Activated CD4-positive, alpha-beta T cell treated with anti-CD3 and anti-CD28 coated beads, Interleukin-2, amount 10 ng/mL, durations not matched to agents 7 days and 5 days (primary cell): Measurements from ENCODE around the gene OR13J1. TPM values are rescaled to one million over a fixed set of nuclear protein-coding genes. Genes with fewer than 3 reads are reported as not detected.
"Not testable (repeated sequence)": the region's sequence is repeated elsewhere in the genome, so short reads cannot be mapped to it uniquely, and the experiment has no call there.

Source experiments
- CTCF ChIA-PET: fragments of 350-600 bp; sonication (Branson Sonifier 250); formaldehyde crosslinking; loops from one replicate; lab custom pipeline; 2021; ENCODE audit warnings: antibody characterized with exemption; lab: Charles Lee
- POLR2A ChIA-PET: fragments of 350-600 bp; sonication (Branson Sonifier 250); formaldehyde crosslinking; loops from one replicate; lab custom pipeline; 2021; ENCODE audit warnings: antibody characterized with exemption; lab: Charles Lee
- DNase-seq: peaks from one replicate; pipeline ENCODE4 v3.0.0-alpha.2; 2020
- H3K27ac Mint-ChIP-seq: one replicate; pipeline ENCODE4 v1.8.0; 2021; ENCODE audit warnings: mild to moderate bottlenecking, moderate library complexity, mixed read lengths
- H3K27me3 Mint-ChIP-seq: one replicate; pipeline ENCODE4 v1.8.0; 2021; ENCODE audit warnings: mixed read lengths
- H3K36me3 Mint-ChIP-seq: one replicate; pipeline ENCODE4 v1.8.0; 2021; ENCODE audit warnings: low read depth, mixed read lengths
- H3K4me1 Mint-ChIP-seq: one replicate; pipeline ENCODE4 v1.8.0; 2021; ENCODE audit warnings: mixed read lengths
- H3K4me3 Mint-ChIP-seq: one replicate; pipeline ENCODE4 v1.8.0; 2021; ENCODE audit warnings: mild to moderate bottlenecking, moderate library complexity, mixed read lengths
- H3K9me3 Mint-ChIP-seq: one replicate; pipeline ENCODE4 v1.8.0; 2021; ENCODE audit warnings: mixed read lengths
- total RNA-seq, 2 experiments: library from RNA; stranded (reverse); gene quantifications; one replicate each; pipeline ENCODE4 v1.2.3, GENCODE V29; 2021

The OR13J1 gene
- not detected for total RNA-seq

- ChIA-PET CTCF (interaction anchor here (1.2 kb wide), 1 partner anchor 12 kb away, joined by 3 read pairs; no protein-coding TSS in a partner anchor), POLR2A (no interaction called here)
- Mint-ChIP-seq H3K4me3 (no peak within 1 kb of the TSS), H3K36me3 (no peaks in the 10 kb centered on the region), H3K4me1 (no peaks in the 10 kb centered on the region), H3K27ac (peak within 1 kb of the TSS; percentile 26), H3K9me3 (no peaks in the 10 kb centered on the region), H3K27me3 (peaks cover 8% of the 10 kb centered on the region)
- no peak for DNase-seq
These were observed at the start of gene OR13J1 for GRCh38 chr9:35870351-35870923. Gene OR13J1 (minus strand): TSS chr9:35870401. CDS start chr9:35870401, 0 bp downstream.

GRCh38 chr9:35919212-35920008 is 49.2 kb upstream of the OR13J1 start:
- ChIA-PET POLR2A (interaction anchor here (0.7 kb wide), 1 partner anchor 1826 kb away, joined by 3 read pairs; no protein-coding TSS in a partner anchor), CTCF (interaction anchor here (1.0 to 1.7 kb wide), 2 partner anchors 8 to 26 kb away, joined by 3 to 4 read pairs; no protein-coding TSS in a partner anchor)
- Mint-ChIP-seq H3K27ac (peak overlapping the region; percentile 14), H3K27me3 (no peaks in the 10 kb centered on the region), H3K36me3 (no peaks in the 10 kb centered on the region), H3K9me3 (no peaks in the 10 kb centered on the region), H3K4me1 (peaks cover 6% of the 10 kb centered on the region), H3K4me3 (no peak overlapping the region)
- no peak for DNase-seq

GRCh38 chr9:35918780-35919179 is 48.6 kb upstream of the OR13J1 start:
- POLR2A ChIA-PET = no interaction called here
- H3K4me3 Mint-ChIP-seq = no peak overlapping the region
- no peaks in the 10 kb centered on the region for H3K36me3 Mint-ChIP-seq
- no peak for DNase-seq
- no peak overlapping the region for H3K27ac Mint-ChIP-seq
- no peaks in the 10 kb centered on the region for H3K27me3 Mint-ChIP-seq
- CTCF ChIA-PET = no interaction called here
- H3K4me1 Mint-ChIP-seq = peaks cover 2% of the 10 kb centered on the region
- no peaks in the 10 kb centered on the region for H3K9me3 Mint-ChIP-seq

GRCh38 chr9:35917261-35917660 is 47.1 kb upstream of the OR13J1 start:
- Mint-ChIP-seq H3K4me1 (peaks cover 2% of the 10 kb centered on the region), H3K36me3 (no peaks in the 10 kb centered on the region), H3K9me3 (no peaks in the 10 kb centered on the region), H3K4me3 (no peak overlapping the region), H3K27ac (peak overlapping the region; percentile 51), H3K27me3 (no peaks in the 10 kb centered on the region)
- ChIA-PET CTCF (no interaction called here), POLR2A (no interaction called here)
- DNase-seq = no peak

- Mint-ChIP-seq H3K27me3 (no peaks in the 10 kb centered on the region), H3K9me3 (no peaks in the 10 kb centered on the region), H3K4me3 (no peak overlapping the region), H3K4me1 (peaks cover 14% of the 10 kb centered on the region), H3K27ac (no peak overlapping the region), H3K36me3 (no peaks in the 10 kb centered on the region)
- DNase-seq = no peak
- CTCF ChIA-PET = interaction anchor here (1.2 kb wide), 1 partner anchor 23 kb away, joined by 3 read pairs; no protein-coding TSS in a partner anchor
- POLR2A ChIA-PET = no interaction called here
These were observed 45.6 kb upstream of the OR13J1 start for GRCh38 chr9:35915681-35916294.

GRCh38 chr9:35914301-35914807 is 44.2 kb upstream of the OR13J1 start:
- Mint-ChIP-seq H3K4me1 (peaks cover 25% of the 10 kb centered on the region), H3K27me3 (no peaks in the 10 kb centered on the region), H3K27ac (no peak overlapping the region), H3K4me3 (no peak overlapping the region), H3K36me3 (peaks cover 1% of the 10 kb centered on the region), H3K9me3 (no peaks in the 10 kb centered on the region)
- ChIA-PET CTCF (no interaction called here), POLR2A (interaction anchor here (0.6 kb wide), 1 partner anchor 26 kb away, joined by 7 read pairs; no protein-coding TSS in a partner anchor)
- DNase-seq = peak; percentile 35

- POLR2A ChIA-PET, H3K36me3 Mint-ChIP-seq, DNase-seq, H3K4me3 Mint-ChIP-seq, H3K27ac Mint-ChIP-seq, H3K27me3 Mint-ChIP-seq, H3K9me3 Mint-ChIP-seq: not testable (repeated sequence)
- CTCF ChIA-PET = interaction anchor here (1.4 kb wide), 1 partner anchor 32 kb away, joined by 3 read pairs; no protein-coding TSS in a partner anchor
- peaks cover 34% of the 10 kb centered on the region for H3K4me1 Mint-ChIP-seq
These were observed 43.2 kb upstream of the OR13J1 start for GRCh38 chr9:35913429-35913828.

- Mint-ChIP-seq H3K4me3 (no peak overlapping the region), H3K36me3 (peaks cover 1% of the 10 kb centered on the region), H3K4me1 (peaks cover 40% of the 10 kb centered on the region), H3K27me3 (no peaks in the 10 kb centered on the region), H3K9me3 (no peaks in the 10 kb centered on the region), H3K27ac (no peak overlapping the region)
- ChIA-PET POLR2A (no interaction called here), CTCF (interaction anchor here (1.4 kb wide), 1 partner anchor 32 kb away, joined by 3 read pairs; no protein-coding TSS in a partner anchor)
- no peak for DNase-seq
These were observed 42.7 kb upstream of the OR13J1 start for GRCh38 chr9:35912791-35913400.

GRCh38 chr9:35911690-35912089 is 41.5 kb upstream of the OR13J1 start:
- H3K4me3 Mint-ChIP-seq = no peak overlapping the region
- ChIA-PET POLR2A (no interaction called here), CTCF (interaction anchor here (1.2 to 1.4 kb wide), 3 partner anchors 9 to 34 kb away, joined by 4 to 6 read pairs (median 4); no protein-coding TSS in a partner anchor)
- peaks cover 48% of the 10 kb centered on the region for H3K4me1 Mint-ChIP-seq
- no peaks in the 10 kb centered on the region for H3K27me3 Mint-ChIP-seq
- no peaks in the 10 kb centered on the region for H3K9me3 Mint-ChIP-seq
- peaks cover 1% of the 10 kb centered on the region for H3K36me3 Mint-ChIP-seq
- DNase-seq = no peak
- peak overlapping the region; percentile 55 for H3K27ac Mint-ChIP-seq

- peak overlapping the region; percentile 48 for H3K4me3 Mint-ChIP-seq
- no peaks in the 10 kb centered on the region for H3K27me3 Mint-ChIP-seq
- peaks cover 50% of the 10 kb centered on the region for H3K4me1 Mint-ChIP-seq
- DNase-seq = peak; percentile 68
- no peaks in the 10 kb centered on the region for H3K9me3 Mint-ChIP-seq
- POLR2A ChIA-PET = no interaction called here
- H3K36me3 Mint-ChIP-seq = peaks cover 1% of the 10 kb centered on the region
- CTCF ChIA-PET = interaction anchor here (0.6 to 1.4 kb wide), 5 partner anchors 8 to 829 kb away, joined by 3 to 6 read pairs (median 4); no protein-coding TSS in a partner anchor
- H3K27ac Mint-ChIP-seq = peak overlapping the region; percentile 97
These were observed 40.6 kb upstream of the OR13J1 start for GRCh38 chr9:35910613-35911359.

GRCh38 chr9:35909687-35910612 is 39.7 kb upstream of the OR13J1 start:
- POLR2A ChIA-PET = no interaction called here
- peak overlapping the region; percentile 97 for H3K27ac Mint-ChIP-seq
- no peak overlapping the region for H3K4me3 Mint-ChIP-seq
- CTCF ChIA-PET = interaction anchor here (0.8 to 1.2 kb wide), 2 partner anchors 14 to 30 kb away, joined by 3 to 4 read pairs; no protein-coding TSS in a partner anchor
- H3K27me3 Mint-ChIP-seq = no peaks in the 10 kb centered on the region
- H3K36me3 Mint-ChIP-seq = peaks cover 1% of the 10 kb centered on the region
- no peaks in the 10 kb centered on the region for H3K9me3 Mint-ChIP-seq
- no peak for DNase-seq
- peaks cover 50% of the 10 kb centered on the region for H3K4me1 Mint-ChIP-seq
